Body of pancreas (tissue), 4 donors: ENCODE data around the gene S100A9.

Source experiments
- CTCF ChIP-seq, 7 experiments: fragments of 450-650 bp in 4 of 7; fragments of 200-600 bp in 3 of 7; sonication (generic) in 3 of 7; IDR thresholded peaks; one replicate each; pipeline ENCODE4 v1.5.1; 2016 to 2019; ENCODE audit warnings: antibody characterized with exemption in 7 of 7
- POLR2A ChIP-seq, 3 donors: fragments of 450-650 bp; IDR thresholded peaks; one replicate each; pipeline ENCODE4 v1.6.1; 2016; ENCODE audit warnings: antibody characterized with exemption in 3 of 3, mild to moderate bottlenecking in 2 of 3

GRCh38 chr1:153386500-153386901, 28.8 kb downstream of the S100A9 start:
- TF ChIP-seq POLR2A (IDR thresholded peaks at IDR 0.05) (no peak), CTCF (IDR thresholded peaks at IDR 0.05) (no peak)
